K562 (cell line): ENCODE measurements around the gene MYBL2. TPM values are rescaled to one million over a fixed set of nuclear protein-coding genes. Genes with fewer than 3 reads are reported as not detected.

ENCODE experiments used
- EGR1 ChIP-seq: fragments of 450-650 bp; conservative IDR thresholded peaks from 2 replicates; pipeline ENCODE4 v1.6.1; 2017; ENCODE audit warnings: mild to moderate bottlenecking
- JUND ChIP-seq, 2 experiments: IDR thresholded peaks; 2 replicates in 1 of 2; 3 replicates in 1 of 2; pipeline ENCODE4 v1.6.1; 2011; ENCODE audit warnings: borderline replicate concordance in 2 of 2, low read depth in 2 of 2, low read length in 2 of 2, improper control_type of control experiment in 1 of 2, missing biosample characterization in 1 of 2, missing genetic modification characterization in 1 of 2, missing genetic modification reagents in 1 of 2
- RBM15 ChIP-seq: fragments of 200-400 bp; formaldehyde crosslinking; IDR thresholded peaks from 2 replicates; pipeline ENCODE4 v1.6.1; 2018; ENCODE audit warnings: mild to moderate bottlenecking, low read length, moderate library complexity; ENCODE audit not compliant: insufficient read depth
- SMC3 ChIP-seq: conservative IDR thresholded peaks from 2 replicates; pipeline ENCODE4 v1.6.1; 2011; ENCODE audit warnings: low read depth, low read length, improper control_type of control experiment; ENCODE audit not compliant: insufficient read depth
- STAG1 ChIP-seq: sonication (generic); formaldehyde crosslinking; IDR thresholded peaks from 2 replicates; pipeline ENCODE4 v1.5.0; 2020; ENCODE audit warnings: missing genetic modification reagents, borderline replicate concordance
- TEAD1 ChIP-seq, 2 experiments: fragments of 450-650 bp in 1 of 2; sonication (generic) in 1 of 2; formaldehyde crosslinking; IDR thresholded peaks; 2 replicates each; pipeline versions ENCODE4 v1.4.0 to v1.8.0; 2020 to 2022; ENCODE audit warnings: mild to moderate bottlenecking in 2 of 2, missing genetic modification reagents in 1 of 2
- polyA plus RNA-seq, 8 experiments: library from polyadenylated mRNA; depleted of rRNA in 4 of 8; stranded (reverse) in 5 of 8; unstranded in 3 of 8; fragments of >200 nt; fragmentation: Nextera tagmentation in 2 of 8; fragmentation: Illumina TruSeq in 1 of 8; extraction: Ambion mirVana in 2 of 8; extraction: Trizol in 1 of 8; gene quantifications; 2 replicates each; pipeline versions ENCODE4 v1.2.1 to v1.2.3, GENCODE V29; 2011 to 2014; ENCODE audit warnings: inconsistent platforms in 1 of 8, missing spikeins in 1 of 8
- total RNA-seq, 7 experiments: library from RNA; depleted of rRNA in 6 of 7; stranded (reverse); fragments of >200 nt in 6 of 7; fragmentation: Illumina TruSeq in 2 of 7; extraction: Trizol in 2 of 7; gene quantifications; 2 replicates each; pipeline versions ENCODE4 v1.2.1 to v1.2.3, GENCODE V29; 2011 to 2021; ENCODE audit warnings: low replicate concordance in 1 of 7
- TF ChIP-seq, protein P1 (sequence below), 3 experiments: fragments of 200-800 bp in 1 of 3; fragments of 250-450 bp in 1 of 3; fragments of 450-650 bp in 1 of 3; sonication (Bioruptor Pico) in 1 of 3; sonication (Bioruptor generic) in 1 of 3; formaldehyde crosslinking in 1 of 3; IDR thresholded peaks; 2 replicates each; pipeline versions ENCODE4 v1.6.1 to v1.8.0; 2016 to 2022; ENCODE audit warnings: mild to moderate bottlenecking in 2 of 3, missing genetic modification characterization in 2 of 3, missing compliant biosample characterization in 1 of 3, moderate library complexity in 1 of 3
- TF ChIP-seq, protein P2 (sequence below), 2 experiments: IDR thresholded peaks; 2 replicates each; pipeline ENCODE4 v1.6.1; 2011; ENCODE audit warnings: borderline replicate concordance in 1 of 2, control low read depth in 1 of 2, low read depth in 1 of 2, low read length in 1 of 2, mild to moderate bottlenecking in 1 of 2, mixed read lengths in 1 of 2, moderate library complexity in 1 of 2; ENCODE audit not compliant: insufficient read depth in 1 of 2, insufficient read length in 1 of 2, poor library complexity in 1 of 2, severe bottlenecking in 1 of 2; ENCODE audit errors: extremely low read depth in 1 of 2
- TF ChIP-seq, protein P3 (sequence below): IDR thresholded peaks from 2 replicates; pipeline ENCODE4 v1.6.1; 2011; ENCODE audit warnings: borderline replicate concordance, low read depth, mild to moderate bottlenecking, moderate library complexity, low read length; ENCODE audit not compliant: insufficient read depth, poor library complexity, severe bottlenecking

Gene MYBL2
- total and polyA plus RNA-seq, 9 of the 15 experiments (the other 6 are each of a cell fraction or from before 2014, with no cell fraction given): 4.4 to 169 (median 52.5) TPM

DNA sequence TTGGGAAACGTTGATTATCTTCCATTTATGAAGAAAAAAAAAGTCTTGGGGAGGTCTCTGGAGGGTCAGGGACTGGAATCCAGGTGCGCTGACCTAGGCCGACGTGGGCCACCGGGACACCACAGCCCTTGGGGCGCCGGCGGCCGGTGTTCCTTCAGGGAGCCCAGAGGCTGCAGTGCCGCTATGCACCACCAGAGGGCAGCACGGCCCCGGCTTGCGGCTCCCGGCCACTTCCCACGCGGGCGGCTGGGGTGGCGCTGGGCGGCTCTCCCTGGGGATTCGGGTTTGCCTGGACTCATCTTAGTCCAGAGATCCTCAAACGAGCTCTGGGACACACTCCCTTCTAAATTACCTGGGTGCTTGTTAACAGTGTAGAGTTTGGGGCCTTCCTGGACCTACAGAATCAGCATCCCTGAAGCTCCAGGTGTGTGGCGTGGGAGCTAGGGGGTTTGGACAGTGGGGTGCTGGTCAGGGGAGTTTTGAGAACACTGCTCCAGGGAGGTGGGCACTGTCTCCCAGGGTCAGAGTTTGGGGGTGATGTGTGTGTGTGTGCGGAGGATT, 82.9 kb downstream of the MYBL2 start (continued):
- TF ChIP-seq, protein P1, sequence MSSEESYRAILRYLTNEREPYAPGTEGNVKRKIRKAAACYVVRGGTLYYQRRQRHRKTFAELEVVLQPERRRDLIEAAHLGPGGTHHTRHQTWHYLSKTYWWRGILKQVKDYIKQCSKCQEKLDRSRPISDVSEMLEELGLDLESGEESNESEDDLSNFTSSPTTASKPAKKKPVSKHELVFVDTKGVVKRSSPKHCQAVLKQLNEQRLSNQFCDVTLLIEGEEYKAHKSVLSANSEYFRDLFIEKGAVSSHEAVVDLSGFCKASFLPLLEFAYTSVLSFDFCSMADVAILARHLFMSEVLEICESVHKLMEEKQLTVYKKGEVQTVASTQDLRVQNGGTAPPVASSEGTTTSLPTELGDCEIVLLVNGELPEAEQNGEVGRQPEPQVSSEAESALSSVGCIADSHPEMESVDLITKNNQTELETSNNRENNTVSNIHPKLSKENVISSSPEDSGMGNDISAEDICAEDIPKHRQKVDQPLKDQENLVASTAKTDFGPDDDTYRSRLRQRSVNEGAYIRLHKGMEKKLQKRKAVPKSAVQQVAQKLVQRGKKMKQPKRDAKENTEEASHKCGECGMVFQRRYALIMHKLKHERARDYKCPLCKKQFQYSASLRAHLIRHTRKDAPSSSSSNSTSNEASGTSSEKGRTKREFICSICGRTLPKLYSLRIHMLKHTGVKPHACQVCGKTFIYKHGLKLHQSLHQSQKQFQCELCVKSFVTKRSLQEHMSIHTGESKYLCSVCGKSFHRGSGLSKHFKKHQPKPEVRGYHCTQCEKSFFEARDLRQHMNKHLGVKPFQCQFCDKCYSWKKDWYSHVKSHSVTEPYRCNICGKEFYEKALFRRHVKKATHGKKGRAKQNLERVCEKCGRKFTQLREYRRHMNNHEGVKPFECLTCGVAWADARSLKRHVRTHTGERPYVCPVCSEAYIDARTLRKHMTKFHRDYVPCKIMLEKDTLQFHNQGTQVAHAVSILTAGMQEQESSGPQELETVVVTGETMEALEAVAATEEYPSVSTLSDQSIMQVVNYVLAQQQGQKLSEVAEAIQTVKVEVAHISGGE (CRISPR knock-in tag; IDR thresholded peaks at IDR 0.05): no peak
- TF ChIP-seq EGR1: peak; percentile 35; the same call in 1 of the 2 replicates
- TF ChIP-seq TEAD1 (CRISPR knock-in tag; IDR thresholded peaks at IDR 0.05): peak in 1 of 2 experiments; percentile 74; a peak in 1 of 4 replicates
- peak; percentile 87 for TF ChIP-seq SMC3
- TF ChIP-seq, protein P2, sequence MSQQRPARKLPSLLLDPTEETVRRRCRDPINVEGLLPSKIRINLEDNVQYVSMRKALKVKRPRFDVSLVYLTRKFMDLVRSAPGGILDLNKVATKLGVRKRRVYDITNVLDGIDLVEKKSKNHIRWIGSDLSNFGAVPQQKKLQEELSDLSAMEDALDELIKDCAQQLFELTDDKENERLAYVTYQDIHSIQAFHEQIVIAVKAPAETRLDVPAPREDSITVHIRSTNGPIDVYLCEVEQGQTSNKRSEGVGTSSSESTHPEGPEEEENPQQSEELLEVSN (IDR thresholded peaks at IDR 0.05; ENCODE audit: borderline replicate concordance in 1 of 2, extremely low read depth in 1 of 2, insufficient read depth in 1 of 2, insufficient read length in 1 of 2, low read depth in 1 of 2, low read length in 1 of 2, poor library complexity in 1 of 2, severe bottlenecking in 1 of 2): peak in 1 of 2 experiments; percentile 28
- peak; percentile 89; the same call in 1 of the 2 replicates for TF ChIP-seq STAG1
- 0 out of 2 replicates have a peak, but pooled peaks have one; percentile 16 for TF ChIP-seq JUND (IDR thresholded peaks at IDR 0.05; ENCODE audit: borderline replicate concordance, low read depth, low read length)
- TF ChIP-seq JUND (tag; IDR thresholded peaks at IDR 0.05; ENCODE audit: borderline replicate concordance, low read depth, low read length): no peak
- TF ChIP-seq, protein P3, sequence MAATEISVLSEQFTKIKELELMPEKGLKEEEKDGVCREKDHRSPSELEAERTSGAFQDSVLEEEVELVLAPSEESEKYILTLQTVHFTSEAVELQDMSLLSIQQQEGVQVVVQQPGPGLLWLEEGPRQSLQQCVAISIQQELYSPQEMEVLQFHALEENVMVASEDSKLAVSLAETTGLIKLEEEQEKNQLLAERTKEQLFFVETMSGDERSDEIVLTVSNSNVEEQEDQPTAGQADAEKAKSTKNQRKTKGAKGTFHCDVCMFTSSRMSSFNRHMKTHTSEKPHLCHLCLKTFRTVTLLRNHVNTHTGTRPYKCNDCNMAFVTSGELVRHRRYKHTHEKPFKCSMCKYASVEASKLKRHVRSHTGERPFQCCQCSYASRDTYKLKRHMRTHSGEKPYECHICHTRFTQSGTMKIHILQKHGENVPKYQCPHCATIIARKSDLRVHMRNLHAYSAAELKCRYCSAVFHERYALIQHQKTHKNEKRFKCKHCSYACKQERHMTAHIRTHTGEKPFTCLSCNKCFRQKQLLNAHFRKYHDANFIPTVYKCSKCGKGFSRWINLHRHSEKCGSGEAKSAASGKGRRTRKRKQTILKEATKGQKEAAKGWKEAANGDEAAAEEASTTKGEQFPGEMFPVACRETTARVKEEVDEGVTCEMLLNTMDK: peak; percentile 57
- no peak for TF ChIP-seq RBM15
- TF ChIP-seq, all 486 proteins: peak for 15
